Neural cell (in vitro differentiated cells): Measurements from ENCODE around the gene CDC5L.

Experiments used
- POLR2AphosphoS5 ChIP-seq: IDR thresholded peaks from 2 replicates; pipeline ENCODE4 v1.6.1; 2012
- TF ChIP-seq, protein P1 (sequence below): fragments of 450-650 bp; IDR thresholded peaks from 2 replicates; pipeline ENCODE4 v1.5.1; 2014; ENCODE audit warnings: antibody characterized with exemption, mild to moderate bottlenecking, moderate library complexity; ENCODE audit not compliant: poor library complexity, severe bottlenecking
- TF ChIP-seq, protein P2 (sequence below): IDR thresholded peaks from 2 replicates; pipeline ENCODE4 v1.6.1; 2012; ENCODE audit warnings: borderline replicate concordance

- TF ChIP-seq, protein P1, sequence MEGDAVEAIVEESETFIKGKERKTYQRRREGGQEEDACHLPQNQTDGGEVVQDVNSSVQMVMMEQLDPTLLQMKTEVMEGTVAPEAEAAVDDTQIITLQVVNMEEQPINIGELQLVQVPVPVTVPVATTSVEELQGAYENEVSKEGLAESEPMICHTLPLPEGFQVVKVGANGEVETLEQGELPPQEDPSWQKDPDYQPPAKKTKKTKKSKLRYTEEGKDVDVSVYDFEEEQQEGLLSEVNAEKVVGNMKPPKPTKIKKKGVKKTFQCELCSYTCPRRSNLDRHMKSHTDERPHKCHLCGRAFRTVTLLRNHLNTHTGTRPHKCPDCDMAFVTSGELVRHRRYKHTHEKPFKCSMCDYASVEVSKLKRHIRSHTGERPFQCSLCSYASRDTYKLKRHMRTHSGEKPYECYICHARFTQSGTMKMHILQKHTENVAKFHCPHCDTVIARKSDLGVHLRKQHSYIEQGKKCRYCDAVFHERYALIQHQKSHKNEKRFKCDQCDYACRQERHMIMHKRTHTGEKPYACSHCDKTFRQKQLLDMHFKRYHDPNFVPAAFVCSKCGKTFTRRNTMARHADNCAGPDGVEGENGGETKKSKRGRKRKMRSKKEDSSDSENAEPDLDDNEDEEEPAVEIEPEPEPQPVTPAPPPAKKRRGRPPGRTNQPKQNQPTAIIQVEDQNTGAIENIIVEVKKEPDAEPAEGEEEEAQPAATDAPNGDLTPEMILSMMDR = no peak
- TF ChIP-seq, protein P2, sequence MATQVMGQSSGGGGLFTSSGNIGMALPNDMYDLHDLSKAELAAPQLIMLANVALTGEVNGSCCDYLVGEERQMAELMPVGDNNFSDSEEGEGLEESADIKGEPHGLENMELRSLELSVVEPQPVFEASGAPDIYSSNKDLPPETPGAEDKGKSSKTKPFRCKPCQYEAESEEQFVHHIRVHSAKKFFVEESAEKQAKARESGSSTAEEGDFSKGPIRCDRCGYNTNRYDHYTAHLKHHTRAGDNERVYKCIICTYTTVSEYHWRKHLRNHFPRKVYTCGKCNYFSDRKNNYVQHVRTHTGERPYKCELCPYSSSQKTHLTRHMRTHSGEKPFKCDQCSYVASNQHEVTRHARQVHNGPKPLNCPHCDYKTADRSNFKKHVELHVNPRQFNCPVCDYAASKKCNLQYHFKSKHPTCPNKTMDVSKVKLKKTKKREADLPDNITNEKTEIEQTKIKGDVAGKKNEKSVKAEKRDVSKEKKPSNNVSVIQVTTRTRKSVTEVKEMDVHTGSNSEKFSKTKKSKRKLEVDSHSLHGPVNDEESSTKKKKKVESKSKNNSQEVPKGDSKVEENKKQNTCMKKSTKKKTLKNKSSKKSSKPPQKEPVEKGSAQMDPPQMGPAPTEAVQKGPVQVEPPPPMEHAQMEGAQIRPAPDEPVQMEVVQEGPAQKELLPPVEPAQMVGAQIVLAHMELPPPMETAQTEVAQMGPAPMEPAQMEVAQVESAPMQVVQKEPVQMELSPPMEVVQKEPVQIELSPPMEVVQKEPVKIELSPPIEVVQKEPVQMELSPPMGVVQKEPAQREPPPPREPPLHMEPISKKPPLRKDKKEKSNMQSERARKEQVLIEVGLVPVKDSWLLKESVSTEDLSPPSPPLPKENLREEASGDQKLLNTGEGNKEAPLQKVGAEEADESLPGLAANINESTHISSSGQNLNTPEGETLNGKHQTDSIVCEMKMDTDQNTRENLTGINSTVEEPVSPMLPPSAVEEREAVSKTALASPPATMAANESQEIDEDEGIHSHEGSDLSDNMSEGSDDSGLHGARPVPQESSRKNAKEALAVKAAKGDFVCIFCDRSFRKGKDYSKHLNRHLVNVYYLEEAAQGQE = no peak
- TF ChIP-seq POLR2AphosphoS5 = no peak
These were observed 20.7 kb upstream of the CDC5L start for GRCh38 chr6:44366781-44367180.
